ENCODE results near the gene ERC2.

ERC2 gene

DNA sequence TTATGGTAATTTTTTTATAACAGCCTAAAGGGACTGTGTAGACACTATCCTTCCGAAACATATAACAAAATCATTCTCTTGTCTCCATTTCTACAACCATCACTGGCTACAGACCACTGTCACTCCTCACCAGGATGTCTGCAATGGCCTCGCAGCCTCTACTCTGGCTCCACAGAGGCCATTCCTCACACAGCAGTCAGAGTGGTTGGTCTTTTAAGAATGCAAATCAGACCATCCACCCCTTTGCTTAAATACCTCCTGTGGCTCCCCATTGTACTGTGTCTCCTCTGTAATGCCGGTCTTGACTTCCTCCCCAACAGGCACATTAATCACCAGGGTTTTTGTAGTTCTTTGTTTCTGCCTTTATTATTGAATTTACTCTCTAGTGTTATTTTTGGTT, 344.8 kb downstream of the ERC2 start:
- DNase-seq (ENCODE audit: low spot score): no peak

DNA sequence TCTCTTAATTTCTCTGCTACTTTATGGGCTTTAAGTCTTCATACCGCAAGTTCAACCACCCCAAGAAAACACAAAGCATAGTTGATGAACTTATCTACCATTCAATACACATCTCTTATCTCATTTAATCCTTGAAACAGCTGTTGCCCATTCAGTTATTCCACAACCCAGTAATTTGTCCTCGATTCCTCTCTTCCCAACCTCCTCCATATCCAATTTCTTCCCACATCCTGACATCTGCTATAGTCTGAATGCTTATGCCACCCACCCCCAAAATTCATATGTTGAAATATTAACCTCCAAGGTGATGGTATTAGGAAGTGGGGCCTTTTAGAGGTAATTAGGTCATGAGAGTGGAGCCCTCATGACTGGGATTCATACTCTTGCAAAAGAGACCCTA, 345.4 kb downstream of the ERC2 start:
- DNase-seq (ENCODE audit: low spot score): no peak

- DNase-seq (ENCODE audit: low spot score): no peak
Measured at GRCh38 chr3:56121716-56122115, 346.6 kb downstream of the ERC2 start.

DNA sequence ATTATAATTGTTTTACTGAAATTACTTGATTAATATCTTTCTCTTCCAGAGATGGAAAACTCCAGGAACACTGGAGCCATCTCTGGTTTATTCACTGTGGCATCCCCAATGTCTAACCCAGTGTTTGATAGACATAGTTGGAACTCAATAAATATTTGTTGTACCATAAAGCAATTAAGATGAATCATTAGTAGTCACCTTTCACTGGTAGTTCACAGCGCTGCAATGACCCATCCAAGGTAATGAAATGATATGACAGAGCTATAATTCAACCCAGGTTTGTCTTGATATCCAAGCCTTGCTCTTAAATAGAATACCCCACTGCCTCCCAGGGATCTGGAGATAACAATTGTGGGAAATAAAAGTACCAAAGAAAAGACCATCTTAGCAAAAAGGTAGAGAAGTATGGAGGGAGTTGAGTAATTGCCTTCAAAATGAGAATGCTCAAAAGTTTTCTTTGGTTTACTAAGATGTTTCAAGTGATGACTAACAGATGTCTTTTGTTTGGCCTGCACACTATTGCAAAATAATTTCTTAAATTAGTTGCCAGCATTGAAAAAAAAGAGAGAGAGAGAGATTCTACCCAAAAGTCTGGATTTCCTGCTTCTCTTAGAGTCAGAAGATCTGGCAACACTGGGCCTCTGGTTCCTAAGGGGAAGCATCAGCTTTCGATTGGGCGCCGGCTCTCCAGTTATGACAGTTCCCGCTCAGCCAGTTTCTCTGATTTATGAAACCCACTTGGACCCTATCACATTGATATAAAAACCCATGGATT, 348.5 kb downstream of the ERC2 start:
- DNase-seq (ENCODE audit: low spot score): no peak

DNA sequence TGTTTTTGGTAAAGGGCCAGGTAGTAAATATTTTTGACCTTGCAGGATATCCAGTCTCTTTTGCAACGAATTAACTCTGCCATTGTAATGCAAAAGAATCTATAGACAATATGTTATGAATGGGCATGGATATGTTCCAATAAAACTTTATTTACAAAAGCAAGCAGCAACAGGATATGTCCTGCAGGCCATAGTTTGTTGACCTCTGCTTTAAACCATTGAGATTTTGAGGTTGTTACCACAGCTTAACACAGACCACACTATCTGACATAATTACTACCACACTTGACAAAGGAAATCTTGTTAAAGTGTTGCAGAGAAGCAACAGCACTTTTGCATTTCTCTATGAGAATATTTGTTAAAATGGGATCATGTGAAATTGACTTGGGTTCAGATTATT, 349.3 kb downstream of the ERC2 start:
- no peak for DNase-seq (ENCODE audit: low spot score)

DNA sequence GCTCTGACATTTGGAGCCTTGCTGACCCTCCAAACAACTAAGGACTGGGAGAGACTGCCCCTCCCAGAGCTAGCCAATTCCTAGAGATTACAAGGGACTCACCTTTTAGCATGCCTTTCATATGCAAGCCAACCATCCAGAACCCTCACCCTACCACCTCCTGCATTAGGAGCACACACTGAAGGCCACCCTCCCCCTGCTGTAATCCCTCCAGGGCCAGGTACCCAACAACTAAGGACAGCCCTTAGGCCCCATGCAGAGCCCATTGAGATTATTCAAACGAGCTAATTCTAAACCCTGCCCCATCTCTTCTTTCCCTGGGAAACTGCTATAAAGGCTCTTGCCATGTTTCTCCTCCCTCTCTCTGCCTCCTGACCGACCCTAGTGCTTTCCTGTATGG, 352.6 kb downstream of the ERC2 start:
- DNase-seq (ENCODE audit: low spot score): no peak

DNA sequence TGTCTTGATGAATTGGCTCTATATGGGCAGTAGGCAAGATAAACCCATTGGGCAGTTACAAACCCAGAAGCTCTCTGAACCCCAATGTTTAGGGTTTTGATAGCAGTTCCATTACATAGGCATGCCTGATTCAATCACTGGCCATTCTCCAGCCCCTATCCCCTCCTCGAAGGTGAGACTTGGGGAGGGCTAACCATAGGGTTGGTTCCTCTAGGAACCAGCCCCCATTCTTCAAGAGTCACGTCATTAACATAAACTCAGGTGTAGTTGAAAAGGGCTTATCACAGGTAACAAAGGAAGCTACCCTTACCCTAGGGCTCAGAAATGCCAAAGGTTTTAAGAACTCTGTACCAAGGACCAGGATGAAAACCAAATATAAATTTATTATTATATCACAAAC, 353.1 kb downstream of the ERC2 start:
- no peak for DNase-seq (ENCODE audit: low spot score)

DNA sequence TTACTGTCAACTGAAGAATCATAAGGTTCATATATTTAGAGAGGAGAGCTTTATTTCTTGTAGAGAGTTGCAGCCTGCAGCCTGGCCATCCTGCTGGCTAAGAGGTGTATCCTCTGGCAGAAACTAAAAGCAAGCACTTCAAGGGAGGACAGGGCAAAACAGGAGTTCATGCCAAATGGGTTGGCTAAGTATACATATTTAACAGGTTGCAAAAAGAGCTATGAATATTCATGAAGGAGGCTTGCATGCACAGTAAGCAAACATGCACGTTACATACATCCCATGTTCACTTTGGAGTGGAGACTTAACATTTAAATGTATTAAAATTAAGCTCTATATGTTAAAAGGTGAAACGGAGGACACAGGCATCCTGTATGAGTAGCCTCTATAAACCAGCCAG, 354.4 kb downstream of the ERC2 start:
- DNase-seq (ENCODE audit: low spot score): no peak

DNA sequence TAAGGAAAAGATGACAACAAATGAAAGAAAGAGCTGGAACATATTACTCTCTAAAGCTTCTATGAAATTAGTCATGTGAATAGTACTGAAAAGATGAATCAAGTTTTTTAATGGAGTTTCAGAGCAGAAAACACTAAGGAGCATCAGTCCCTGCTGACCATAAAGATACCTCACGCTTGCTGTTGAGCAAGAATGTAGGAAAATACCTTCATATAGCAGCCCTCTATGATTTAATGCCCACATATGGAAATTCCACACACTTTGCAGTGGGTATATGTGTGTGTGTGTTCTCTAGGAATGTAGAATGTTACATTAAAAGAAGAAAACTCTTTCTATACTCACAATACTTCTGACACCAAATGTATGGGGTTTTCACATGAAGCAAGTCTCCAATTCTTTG, 355.0 kb downstream of the ERC2 start:
- DNase-seq (ENCODE audit: low spot score): no peak

DNA sequence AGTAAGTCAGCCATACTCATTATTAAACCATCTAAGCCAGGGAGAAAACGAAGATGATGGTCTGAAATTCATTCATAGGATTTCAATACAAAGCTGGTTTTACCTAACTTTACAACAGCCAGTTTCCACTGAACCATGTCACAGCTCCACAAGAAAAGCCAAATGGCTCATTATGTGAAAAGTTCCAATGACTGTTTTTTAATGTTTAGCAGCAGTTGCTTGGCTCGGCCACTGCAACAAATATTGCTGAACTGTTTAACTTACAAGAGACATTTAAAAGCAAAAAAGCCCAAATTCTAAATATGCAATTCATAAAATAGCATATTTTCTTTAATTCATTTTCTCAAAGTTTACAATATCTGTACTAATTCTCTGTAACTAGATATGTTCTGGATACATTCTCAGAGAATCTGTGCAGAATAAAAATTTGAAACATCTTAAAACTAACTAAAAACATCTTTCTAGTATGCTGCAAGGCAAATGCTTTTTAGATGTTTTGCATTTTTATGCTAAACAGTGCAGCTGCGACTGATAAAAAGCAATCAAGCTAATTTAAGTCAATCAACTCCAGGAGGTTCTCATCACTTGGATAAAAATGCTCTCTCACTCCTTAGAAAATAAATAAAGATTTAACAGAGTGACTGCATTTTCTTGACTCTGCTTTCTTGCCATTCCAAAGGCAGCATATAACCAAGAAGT, 356.5 kb downstream of the ERC2 start:
- no peak for DNase-seq (ENCODE audit: low spot score)

DNA sequence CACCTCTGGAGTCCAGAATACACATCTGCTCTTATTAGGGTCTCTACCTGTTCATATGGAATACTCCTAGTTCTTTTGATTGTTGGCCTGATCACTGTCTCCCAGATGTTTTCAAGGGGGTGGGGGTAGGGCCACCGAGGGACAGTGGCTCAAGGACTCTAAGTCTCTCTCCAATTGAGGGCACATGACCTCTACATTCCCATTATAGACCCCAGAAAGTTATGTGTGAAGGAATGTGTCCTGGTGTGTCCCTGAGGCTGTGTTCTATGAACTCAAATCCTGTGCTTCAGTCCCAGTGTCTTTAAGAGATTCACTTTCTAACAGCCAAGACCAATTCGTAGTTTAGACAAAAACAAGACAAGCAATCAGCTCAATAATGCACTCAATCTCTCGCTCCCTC, 357.4 kb downstream of the ERC2 start:
- DNase-seq (ENCODE audit: low spot score): no peak

DNA sequence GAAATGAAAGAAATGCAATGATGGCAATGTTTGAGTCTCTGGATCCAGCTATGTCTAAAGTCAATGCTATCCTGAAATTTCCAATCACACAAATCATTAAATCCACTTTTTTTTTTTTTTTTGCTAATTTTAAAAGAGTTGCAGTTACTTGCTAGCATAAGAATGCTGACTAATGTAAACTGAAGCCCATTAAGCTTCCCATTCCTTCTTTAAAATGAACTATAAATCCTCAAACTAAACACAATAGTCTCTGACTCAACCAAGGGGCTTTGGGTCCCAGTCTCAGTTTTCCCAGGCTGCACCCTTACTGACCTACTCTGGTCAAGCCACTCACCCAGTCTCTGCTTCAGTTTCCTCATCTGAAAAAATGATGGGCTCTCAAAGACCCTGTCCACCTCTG, 361.1 kb downstream of the ERC2 start:
- DNase-seq (ENCODE audit: low spot score): no peak

- DNase-seq (ENCODE audit: low spot score): no peak
Measured at GRCh38 chr3:56102032-56102431, 366.2 kb downstream of the ERC2 start.

DNA sequence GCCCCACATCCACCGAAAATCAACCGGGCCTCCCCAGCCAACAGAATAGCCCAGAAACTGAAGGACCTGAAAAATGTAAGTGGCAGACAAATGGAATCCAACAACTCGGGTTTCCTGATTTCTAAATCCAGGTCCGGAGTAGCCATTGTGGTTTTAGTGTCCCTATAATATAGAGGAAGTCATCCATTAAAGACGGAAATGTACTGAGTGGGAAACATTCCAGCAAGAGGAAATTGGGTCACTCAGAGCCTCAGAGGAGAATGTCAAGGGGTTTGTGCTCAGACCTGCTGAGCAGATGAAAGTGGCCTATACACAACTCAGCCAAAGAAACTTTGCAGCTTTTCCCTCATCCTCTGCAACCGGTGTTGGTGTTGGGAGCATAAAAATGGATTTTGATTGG, 366.7 kb downstream of the ERC2 start:
- DNase-seq (ENCODE audit: low spot score): no peak

GRCh38 chr3:56096999-56097398, 371.3 kb downstream of the ERC2 start:
- no peak for DNase-seq (ENCODE audit: low spot score)

- DNase-seq (ENCODE audit: low spot score): no peak
Measured at GRCh38 chr3:56094170-56094569, 374.1 kb downstream of the ERC2 start.

DNA sequence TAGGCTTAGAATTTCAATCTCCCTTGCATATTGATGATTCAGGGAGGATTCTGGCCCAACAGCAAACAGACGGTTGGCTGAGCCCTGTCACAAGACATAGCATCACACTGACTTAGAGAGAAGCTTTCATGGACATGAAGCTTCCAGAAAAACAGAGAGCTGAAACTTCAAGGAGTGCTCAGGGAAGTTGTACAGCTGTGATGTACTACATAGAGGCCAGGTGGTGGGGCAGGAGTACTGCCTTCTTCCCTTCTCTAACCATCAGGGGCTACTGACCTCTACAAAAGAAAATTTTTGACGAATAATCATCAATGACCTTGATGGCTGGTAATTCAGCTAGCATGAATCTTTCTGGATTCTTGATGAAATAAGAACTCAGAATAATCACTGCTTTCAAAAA, 378.5 kb downstream of the ERC2 start:
- DNase-seq (ENCODE audit: low spot score): no peak

- DNase-seq (ENCODE audit: low spot score): no peak
Measured at GRCh38 chr3:56087451-56088053, 380.7 kb downstream of the ERC2 start.

DNA sequence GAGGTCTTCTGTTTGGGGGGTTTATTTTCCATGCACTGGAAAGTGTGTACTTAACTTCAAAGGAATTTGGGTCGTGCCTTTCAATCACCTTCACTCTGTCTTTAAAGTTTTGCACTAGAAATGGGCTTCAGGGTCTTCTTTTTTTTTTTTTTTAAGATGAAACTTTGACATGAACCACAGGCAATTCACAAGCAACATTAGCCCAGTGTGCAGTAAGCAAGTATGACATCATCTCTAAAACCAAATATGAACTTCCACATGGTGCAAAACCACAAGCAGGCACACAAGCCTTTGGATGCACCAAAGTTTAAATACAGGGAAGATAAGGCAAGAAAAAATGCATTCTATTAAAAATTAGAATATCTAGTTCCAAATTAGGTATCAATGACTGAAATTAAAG, 381.9 kb downstream of the ERC2 start:
- no peak for DNase-seq (ENCODE audit: low spot score)

GRCh38 chr3:56081246-56081645, 387.0 kb downstream of the ERC2 start:
- no peak for DNase-seq (ENCODE audit: low spot score)

- DNase-seq (ENCODE audit: low spot score): no peak
Measured at GRCh38 chr3:56076746-56077145, 391.5 kb downstream of the ERC2 start.

GRCh38 chr3:56075089-56075488, 393.2 kb downstream of the ERC2 start:
- no peak for DNase-seq (ENCODE audit: low spot score)

GRCh38 chr3:56069766-56070165, 398.5 kb downstream of the ERC2 start:
- DNase-seq (ENCODE audit: low spot score): no peak

All from SK-N-DZ (cell line).